Body of pancreas (tissue), 4 donors: ENCODE data around the gene OR4F15.

Experiments used
- CTCF ChIP-seq, 7 experiments: fragments of 450-650 bp in 4 of 7; fragments of 200-600 bp in 3 of 7; sonication (generic) in 3 of 7; IDR thresholded peaks; one replicate each; pipeline ENCODE4 v1.5.1; 2016 to 2019; ENCODE audit warnings: antibody characterized with exemption in 7 of 7
- POLR2A ChIP-seq, 3 donors: fragments of 450-650 bp; IDR thresholded peaks; one replicate each; pipeline ENCODE4 v1.6.1; 2016; ENCODE audit warnings: antibody characterized with exemption in 3 of 3, mild to moderate bottlenecking in 2 of 3

GRCh38 chr15:101765772-101766456 lies 46.1 kb upstream of the OR4F15 start:
- TF ChIP-seq POLR2A (IDR thresholded peaks at IDR 0.05) (no peak), CTCF (IDR thresholded peaks at IDR 0.05) (no peak)
